ENCODE data around the gene CCR4.
"Not testable (repeated sequence)": the region's sequence is repeated elsewhere in the genome, so short reads cannot be mapped to it uniquely, and the experiment has no call there.

The CCR4 gene

GRCh38 chr3:32948625-32949445 is 2.6 kb upstream of the CCR4 start:
- DNase-seq, result no peak
- intact Hi-C loops (cut with DNase I), result no loop called here

GRCh38 chr3:32950516-32950915 is 928 bp upstream of the CCR4 start:
- intact Hi-C loops (cut with DNase I), result no loop called here
- no peak for DNase-seq

GRCh38 chr3:32952369-32953077 is 1.1 kb downstream of the CCR4 start:
- intact Hi-C loops (cut with DNase I), result no loop called here
- no peak for DNase-seq

GRCh38 chr3:32954506-32954905 is 3.1 kb downstream of the CCR4 start:
- DNase-seq, result no peak
- intact Hi-C loops (cut with DNase I), result no loop called here

- intact Hi-C loops (cut with DNase I), result no loop called here
- DNase-seq, result no peak
These were observed 5.5 kb downstream of the CCR4 start for GRCh38 chr3:32956750-32957570.

- no peak for DNase-seq
- intact Hi-C loops (cut with DNase I), result no loop called here
These were observed 7.1 kb downstream of the CCR4 start for GRCh38 chr3:32958509-32958908.

GRCh38 chr3:32959371-32959770 is 7.9 kb downstream of the CCR4 start:
- intact Hi-C loops (cut with DNase I), result no loop called here
- DNase-seq, result no peak

- intact Hi-C loops (cut with DNase I), result no loop called here
- no peak for DNase-seq
These were observed 9.1 kb downstream of the CCR4 start for GRCh38 chr3:32960404-32961170.

- no peak for DNase-seq
- intact Hi-C loops (cut with DNase I), result no loop called here
These were observed 9.8 kb downstream of the CCR4 start for GRCh38 chr3:32961189-32961715.

GRCh38 chr3:32963871-32964270 is 12.4 kb downstream of the CCR4 start:
- intact Hi-C loops (cut with DNase I), result no loop called here
- DNase-seq, result no peak

GRCh38 chr3:32964781-32965180 is 13.3 kb downstream of the CCR4 start:
- DNase-seq; intact Hi-C loops (cut with DNase I): not testable (repeated sequence)

GRCh38 chr3:32965617-32966213 is 14.3 kb downstream of the CCR4 start:
- intact Hi-C loops (cut with DNase I); DNase-seq: not testable (repeated sequence)

GRCh38 chr3:32966627-32967026 is 15.2 kb downstream of the CCR4 start:
- DNase-seq; intact Hi-C loops (cut with DNase I): not testable (repeated sequence)

GRCh38 chr3:32968166-32968919 is 16.9 kb downstream of the CCR4 start:
- intact Hi-C loops (cut with DNase I), result no loop called here
- no peak for DNase-seq

- no peak for DNase-seq
- intact Hi-C loops (cut with DNase I), result no loop called here
These were observed 17.5 kb downstream of the CCR4 start for GRCh38 chr3:32968920-32969389.

GRCh38 chr3:32969656-32970055 is 18.2 kb downstream of the CCR4 start:
- intact Hi-C loops (cut with DNase I), result no loop called here
- DNase-seq, result no peak

GRCh38 chr3:32971291-32971690 is 19.8 kb downstream of the CCR4 start:
- intact Hi-C loops (cut with DNase I); DNase-seq: not testable (repeated sequence)

- no peak for DNase-seq
- intact Hi-C loops (cut with DNase I), result no loop called here
These were observed 21.2 kb downstream of the CCR4 start for GRCh38 chr3:32972482-32973146.
